HCT116 (cell line): ENCODE results near the gene MAGEB6. TPM values are rescaled to one million over a fixed set of nuclear protein-coding genes. Genes with fewer than 3 reads are reported as not detected.

ENCODE experiments used
- ATAC-seq: fragments of 200-7000 bp; cut with Tn5 transposase; 2 replicates; pipeline ENCODE4 v1.9.1; 2020; ENCODE audit warnings: mild to moderate bottlenecking, moderate library complexity
- BruUV-seq: library from RNA; stranded (reverse); fragments of 400-500 nt; replicated peaks from 2 replicates; lab custom pipeline; 2021; lab: Mats Ljungman, UMichigan
- CTCF ChIA-PET: fragments of 300-600 bp; sonication (Branson Sonifier 250); formaldehyde crosslinking; loops from one replicate; lab custom pipeline; 2021; ENCODE audit warnings: antibody characterized with exemption; lab: Charles Lee
- POLR2A ChIA-PET: fragments of 300-600, 350-600 bp; sonication (Branson Sonifier 250); formaldehyde crosslinking; loops from one replicate; lab custom pipeline; 2021; ENCODE audit warnings: antibody characterized with exemption; lab: Charles Lee
- RAD21 ChIA-PET, 2 experiments: fragments of 300-600 bp; sonication (Branson Sonifier 250); formaldehyde crosslinking; loops; one replicate each; lab custom pipeline; 2023; ENCODE audit warnings: low total read pairs in 2 of 2; ENCODE audit not compliant: uncharacterized antibody in 2 of 2, unreplicated experiment in 2 of 2, low non-redundant PET in 1 of 2; lab: Charles Lee
- DNase-seq: peaks from one replicate; pipeline ENCODE4 v3.0.0-alpha.2; 2010; ENCODE audit warnings: low read depth, low spot score
- H2AFZ ChIP-seq: fragments of 200-600 bp; shearing (Covaris generic), sonication (generic); 2 replicates; pipeline ENCODE4 v1.6.1; 2017; ENCODE audit warnings: low read depth, mixed run types, mixed read lengths, antibody characterized with exemption, low read length; ENCODE audit not compliant: poor library complexity, severe bottlenecking
- H3K27ac ChIP-seq: 2 replicates; pipeline ENCODE4 v1.5.1; 2012; ENCODE audit warnings: low read depth, low read length
- H3K27me3 ChIP-seq: fragments of 200-600 bp; sonication (generic); 2 replicates; pipeline ENCODE4 v1.6.1; 2016; ENCODE audit warnings: mixed run types, low read length, mixed read lengths; ENCODE audit not compliant: insufficient read depth
- H3K36me3 ChIP-seq, 2 experiments: fragments of 200-500 bp in 1 of 2; fragments of 200-600 bp in 1 of 2; sonication (Bioruptor generic) in 1 of 2; sonication (generic) in 1 of 2; 2 replicates each; pipeline versions ENCODE4 v1.5.1 to v1.6.1; 2014 to 2016; ENCODE audit warnings: low read length in 2 of 2, inconsistent platforms in 1 of 2, mixed read lengths in 1 of 2, mixed run types in 1 of 2; ENCODE audit not compliant: insufficient read depth in 2 of 2, control insufficient read depth in 1 of 2
- H3K4me1 ChIP-seq, 2 experiments: fragments of 200-600 bp in 1 of 2; sonication (generic) in 1 of 2; 2 replicates each; pipeline versions ENCODE4 v1.5.1 to v1.6.1; 2012 to 2017; ENCODE audit warnings: low read length in 2 of 2, inconsistent platforms in 1 of 2, mild to moderate bottlenecking in 1 of 2, mixed read lengths in 1 of 2, mixed run types in 1 of 2, moderate library complexity in 1 of 2; ENCODE audit not compliant: insufficient read depth in 2 of 2, control insufficient read depth in 1 of 2
- H3K4me2 ChIP-seq: fragments of 200-600 bp; sonication (generic); 2 replicates; pipeline ENCODE4 v1.6.1; 2017; ENCODE audit warnings: mixed run types, low read length, mixed read lengths
- H3K4me3 ChIP-seq, 2 experiments: fragments of 200-600 bp in 1 of 2; sonication (generic) in 1 of 2; replicated peaks in 1 of 2; 2 replicates each; pipeline ENCODE4 v1.5.1; 2011 to 2016; ENCODE audit warnings: low read length in 2 of 2, control low read depth in 1 of 2, low read depth in 1 of 2, mild to moderate bottlenecking in 1 of 2, mixed read lengths in 1 of 2, mixed run types in 1 of 2
- H3K79me2 ChIP-seq: fragments of 200-600 bp; sonication (generic); 2 replicates; pipeline ENCODE4 v1.6.1; 2017; ENCODE audit warnings: mild to moderate bottlenecking, mixed run types, low read length, moderate library complexity, mixed read lengths; ENCODE audit not compliant: insufficient read depth
- H3K9ac ChIP-seq: fragments of 200-600 bp; sonication (generic); 2 replicates; pipeline ENCODE4 v1.6.1; 2016; ENCODE audit warnings: low read length, mixed read lengths
- H3K9me2 ChIP-seq: fragments of 200-600 bp; sonication (generic), shearing (Covaris generic); 2 replicates; pipeline ENCODE4 v1.6.1; 2017; ENCODE audit warnings: mixed run types, mild to moderate bottlenecking, moderate library complexity; ENCODE audit not compliant: insufficient read depth
- H3K9me3 ChIP-seq, 2 experiments: fragments of 200-500 bp in 1 of 2; fragments of 200-600 bp in 1 of 2; sonication (Bioruptor generic) in 1 of 2; sonication (generic) in 1 of 2; 2 replicates each; pipeline ENCODE4 v1.6.1; 2014 to 2017; ENCODE audit warnings: low read length in 2 of 2, mixed read lengths in 2 of 2, inconsistent platforms in 1 of 2, low read depth in 1 of 2, mild to moderate bottlenecking in 1 of 2, mixed run types in 1 of 2, moderate library complexity in 1 of 2; ENCODE audit not compliant: control insufficient read depth in 1 of 2, insufficient read depth in 1 of 2
- H4K20me1 ChIP-seq: fragments of 200-600 bp; sonication (generic), shearing (Covaris generic); 2 replicates; pipeline ENCODE4 v1.6.1; 2017; ENCODE audit warnings: mixed run types, mild to moderate bottlenecking, moderate library complexity; ENCODE audit not compliant: insufficient read depth
- EGR1 ChIP-seq: IDR thresholded peaks from 2 replicates; pipeline ENCODE4 v1.6.1; 2012; ENCODE audit warnings: low read depth
- POLR2A ChIP-seq: IDR thresholded peaks from 2 replicates; pipeline ENCODE4 v1.7.0; 2011; ENCODE audit warnings: borderline replicate concordance; ENCODE audit not compliant: insufficient read depth, insufficient read length; ENCODE audit errors: extremely low read depth
- SP1 ChIP-seq: IDR thresholded peaks from 2 replicates; pipeline ENCODE4 v1.6.1; 2012; ENCODE audit warnings: low read depth
- TCF7L2 ChIP-seq: IDR thresholded peaks from 2 replicates; pipeline ENCODE4 v1.7.0; 2011; ENCODE audit warnings: borderline replicate concordance, inconsistent platforms; ENCODE audit not compliant: insufficient read depth, insufficient read length; ENCODE audit errors: extremely low read depth
- YY1 ChIP-seq: IDR thresholded peaks from 2 replicates; pipeline ENCODE4 v1.6.1; 2011; ENCODE audit warnings: low read length, low read depth, moderate library complexity, mild to moderate bottlenecking; ENCODE audit not compliant: insufficient replicate concordance; ENCODE audit errors: extremely low read depth
- ZNF274 ChIP-seq: fragments of 200-500 bp; sonication (Bioruptor generic); IDR thresholded peaks from 2 replicates; pipeline ENCODE4 v1.6.1; 2014; ENCODE audit warnings: mild to moderate bottlenecking, low read depth, low read length, inconsistent platforms
- intact Hi-C: fragments of 100-400 bp; cut with micrococcal nuclease; formaldehyde crosslinking; loops from 2 replicates; pipeline ENCODE4 v1.10.0; 2022
- total RNA-seq: library from RNA; stranded (reverse); gene quantifications from one replicate; pipeline ENCODE4 v1.2.1, GENCODE V29; 2021; ENCODE audit not compliant: unreplicated experiment
- TF ChIP-seq, protein P1 (sequence below): IDR thresholded peaks from 2 replicates; pipeline ENCODE4 v1.6.1; 2012

The MAGEB6 gene
- total RNA-seq, 1 experiment from 2014 or later: not detected

- no peak overlapping the region for H3K9ac ChIP-seq
- no peaks in the 10 kb centered on the region for H3K27me3 ChIP-seq
- intact Hi-C loops: no loop called here
- no peaks in the 10 kb centered on the region for H3K79me2 ChIP-seq
- no peak overlapping the region for H3K27ac ChIP-seq
- TF ChIP-seq TCF7L2: no peak
- no TSS peak for BruUV-seq
- no peaks in the 10 kb centered on the region for H4K20me1 ChIP-seq
- RAD21 ChIA-PET: no interaction called here
- no peak overlapping the region for H3K4me2 ChIP-seq
- CTCF ChIA-PET: no interaction called here
- DNase-seq: no peak
- no peaks in the 10 kb centered on the region for H3K9me2 ChIP-seq
- no peak overlapping the region for H3K4me3 ChIP-seq
- H3K4me1 ChIP-seq: no peaks in the 10 kb centered on the region
- POLR2A ChIA-PET: no interaction called here
- H3K9me3 ChIP-seq: no peaks in the 10 kb centered on the region
- H3K36me3 ChIP-seq: no peaks in the 10 kb centered on the region
- ATAC-seq: no peak
- H2AFZ ChIP-seq: no peak overlapping the region
Observed at GRCh38 chrX:26208012-26208411, 15.8 kb downstream of the MAGEB6 start.

DNA sequence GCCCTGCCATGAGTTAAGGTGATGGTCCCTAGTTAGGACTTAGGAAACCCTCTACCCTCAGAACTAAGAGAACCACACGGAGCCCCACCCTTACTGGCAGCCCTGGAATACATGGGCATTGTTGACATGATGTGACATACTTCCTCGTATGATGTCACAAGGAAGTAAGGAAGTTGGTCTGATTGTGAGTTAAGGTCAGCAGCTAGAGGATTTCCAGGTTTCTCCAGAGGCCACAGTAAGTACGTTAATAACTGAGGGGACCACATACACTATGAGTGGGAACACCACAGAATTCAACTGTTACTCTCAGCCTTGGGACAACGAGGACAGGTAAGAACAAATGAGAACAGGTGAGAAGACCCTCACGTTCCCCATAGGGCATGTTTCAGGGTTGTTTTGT, 23.6 kb downstream of the MAGEB6 start, which contains the start of gene MAGEB5:
Gene MAGEB5 (plus strand): TSS at position 301 of the 400 bp plus-strand sequence. CDS start 1,133 bp downstream, outside the sequence.
- H3K27ac ChIP-seq: no peak within 1 kb of the TSS
- RAD21 ChIA-PET: no interaction called here
- no peaks in the 10 kb centered on the region for H3K9me2 ChIP-seq
- H3K4me3 ChIP-seq: no peak within 1 kb of the TSS
- POLR2A ChIA-PET: no interaction called here
- no peaks in the 10 kb centered on the region for H4K20me1 ChIP-seq
- no peaks in the 10 kb centered on the region for H3K36me3 ChIP-seq
- no peaks in the 10 kb centered on the region for H3K79me2 ChIP-seq
- DNase-seq (no peak), ATAC-seq (no peak)
- H3K9me3 ChIP-seq: no peaks in the 10 kb centered on the region
- H3K4me1 ChIP-seq: no peaks in the 10 kb centered on the region
- TF ChIP-seq SP1: no peak
- TF ChIP-seq POLR2A: no peak
- TF ChIP-seq EGR1: no peak
- TF ChIP-seq ZNF274: no peak
- TF ChIP-seq, protein P1, sequence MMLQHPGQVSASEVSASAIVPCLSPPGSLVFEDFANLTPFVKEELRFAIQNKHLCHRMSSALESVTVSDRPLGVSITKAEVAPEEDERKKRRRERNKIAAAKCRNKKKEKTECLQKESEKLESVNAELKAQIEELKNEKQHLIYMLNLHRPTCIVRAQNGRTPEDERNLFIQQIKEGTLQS: no peak
- TF ChIP-seq YY1: no peak
- BruUV-seq: no TSS peak
- no peak within 1 kb of the TSS for H3K4me2 ChIP-seq
- no peak within 1 kb of the TSS for H3K9ac ChIP-seq
- H3K27me3 ChIP-seq: no peaks in the 10 kb centered on the region
- intact Hi-C loops: no loop called here
- H2AFZ ChIP-seq: no peak within 1 kb of the TSS
- CTCF ChIA-PET: no interaction called here
